Naive thymus-derived CD8-positive, alpha-beta T cell (primary cell): ENCODE data around the gene DPEP3. TPM values are rescaled to one million over a fixed set of nuclear protein-coding genes. Genes with fewer than 3 reads are reported as not detected.
"Not testable (repeated sequence)": the region's sequence is repeated elsewhere in the genome, so short reads cannot be mapped to it uniquely, and the experiment has no call there.

ENCODE experiments used
- ATAC-seq, 2 donors: fragments of 150-1000 bp; cut with Tn5 transposase in 1 of 2; sonication (Bioruptor Pico), chemical (Tn5 transposase) in 1 of 2; 1 replicate in 1 of 2; 2 replicates in 1 of 2; pipeline ENCODE4 v1.10.0; 2021; ENCODE audit warnings: mild to moderate bottlenecking in 2 of 2, moderate library complexity in 2 of 2
- POLR2A ChIA-PET: fragments of 350-600 bp; sonication (Branson Sonifier 250); formaldehyde crosslinking; loops from one replicate; lab custom pipeline; 2021; ENCODE audit warnings: antibody characterized with exemption; lab: Charles Lee
- DNase-seq, 10 donors: peaks; one replicate each; pipeline versions ENCODE4 v3.0.0 to v3.0.0-alpha.2; 2020 to 2022
- H3K27ac Mint-ChIP-seq, 10 donors: one replicate each; pipeline ENCODE4 v1.8.0; 2020 to 2022; ENCODE audit warnings: mild to moderate bottlenecking in 10 of 10, mixed read lengths in 10 of 10, moderate library complexity in 4 of 10, inconsistent platforms in 1 of 10
- H3K27me3 Mint-ChIP-seq, 5 donors: one replicate each; pipeline ENCODE4 v1.8.0; 2021 to 2022; ENCODE audit warnings: mixed read lengths in 5 of 5
- H3K36me3 Mint-ChIP-seq, 3 donors: one replicate each; pipeline ENCODE4 v1.8.0; 2020 to 2022; ENCODE audit warnings: mixed read lengths in 3 of 3, mild to moderate bottlenecking in 2 of 3, inconsistent platforms in 1 of 3
- H3K4me1 Mint-ChIP-seq, 4 donors: one replicate each; pipeline ENCODE4 v1.8.0; 2021 to 2022; ENCODE audit warnings: mixed read lengths in 4 of 4
- H3K4me3 Mint-ChIP-seq, 10 donors: one replicate each; pipeline ENCODE4 v1.8.0; 2020 to 2022; ENCODE audit warnings: mild to moderate bottlenecking in 10 of 10, mixed read lengths in 10 of 10, moderate library complexity in 6 of 10, inconsistent platforms in 1 of 10
- H3K9me3 Mint-ChIP-seq, 9 donors: one replicate each; pipeline ENCODE4 v1.8.0; 2020 to 2022; ENCODE audit warnings: mixed read lengths in 9 of 9, mild to moderate bottlenecking in 3 of 9, inconsistent platforms in 1 of 9, moderate library complexity in 1 of 9
- polyA plus RNA-seq, 3 donors: library from polyadenylated mRNA; unstranded; fragments of 300-500 nt; fragmentation: Illumina TruSeq; gene quantifications; one replicate each; pipeline ENCODE4 v1.2.3, GENCODE V29; 2021
- total RNA-seq, 8 experiments: library from RNA in 2 of 8; stranded (reverse) in 2 of 8; gene quantifications; one replicate each; pipeline ENCODE4 v1.2.3 and lab custom pipeline; 2021 to 2026

DPEP3 gene
- total and polyA plus RNA-seq, 5 experiments from 2014 or later = 0.50 to 3.1 (median 1.5) TPM

GRCh38 chr16:67976205-67976604, 4.1 kb downstream of the DPEP3 start:
- H3K27me3 Mint-ChIP-seq = no peaks in the 10 kb centered on the region
- DNase-seq (no peak), ATAC-seq (no peak)
- H3K9me3 Mint-ChIP-seq = no peaks in the 10 kb centered on the region
- no peaks in the 10 kb centered on the region for H3K36me3 Mint-ChIP-seq
- H3K4me3 Mint-ChIP-seq = peak overlapping the region in 1 of 10 donors; percentile 26
- peaks cover 0 to 7% (median 4%) of the 10 kb centered on the region in 4 donors for H3K4me1 Mint-ChIP-seq
- POLR2A ChIA-PET = no interaction called here
- H3K27ac Mint-ChIP-seq = no peak overlapping the region

- ATAC-seq = no peak
- Mint-ChIP-seq H3K4me1 (peaks cover 0 to 7% (median 4%) of the 10 kb centered on the region in 4 donors), H3K27me3 (no peaks in the 10 kb centered on the region), H3K36me3 (no peaks in the 10 kb centered on the region), H3K4me3 (no peak overlapping the region), H3K27ac (peak overlapping the region in 3 of 10 donors; percentile 3 to 40 (median 15)), H3K9me3 (no peaks in the 10 kb centered on the region)
- no peak for DNase-seq
- POLR2A ChIA-PET = interaction anchor here (0.6 to 0.9 kb wide), 2 partner anchors 46 to 210 kb away, joined by 3 to 4 read pairs; no protein-coding TSS in a partner anchor
Observed at GRCh38 chr16:67975321-67976105, 4.8 kb downstream of the DPEP3 start.

- DNase-seq, H3K27ac Mint-ChIP-seq, H3K9me3 Mint-ChIP-seq, ATAC-seq, H3K27me3 Mint-ChIP-seq, H3K36me3 Mint-ChIP-seq, H3K4me3 Mint-ChIP-seq: not testable (repeated sequence)
- POLR2A ChIA-PET = interaction anchor here (0.7 kb wide), 1 partner anchor 206 kb away, joined by 4 read pairs; no protein-coding TSS in a partner anchor
- peaks cover 11 to 25% (median 16%) of the 10 kb centered on the region in 4 donors for H3K4me1 Mint-ChIP-seq
Observed at GRCh38 chr16:67972285-67972684, 8.0 kb downstream of the DPEP3 start.

GRCh38 chr16:67971111-67971510, 9.2 kb downstream of the DPEP3 start:
- Mint-ChIP-seq H3K36me3 (no peaks in the 10 kb centered on the region), H3K4me1 (peaks cover 13 to 35% (median 26%) of the 10 kb centered on the region in 4 donors), H3K27me3 (no peaks in the 10 kb centered on the region), H3K27ac (peak overlapping the region in 3 of 10 donors; percentile 24 to 67 (median 31)), H3K4me3 (peak overlapping the region in 4 of 10 donors; percentile 38 to 75 (median 52)), H3K9me3 (no peaks in the 10 kb centered on the region)
- POLR2A ChIA-PET = interaction anchor here (1.5 to 3.2 kb wide), 3 partner anchors 11 to 35 kb away, joined by 3 to 34 read pairs (median 6); partner anchors contain the start of gene PSMB10
- DNase-seq (no peak), ATAC-seq (no peak)

- Mint-ChIP-seq H3K27me3 (no peaks in the 10 kb centered on the region), H3K4me3 (peak overlapping the region; percentile 87 to 98 (median 92)), H3K36me3 (no peaks in the 10 kb centered on the region), H3K27ac (peak overlapping the region; percentile 65 to 95 (median 89)), H3K9me3 (no peaks in the 10 kb centered on the region), H3K4me1 (peaks cover 13 to 38% (median 32%) of the 10 kb centered on the region in 4 donors)
- ATAC-seq = peak in 1 of 2 donors; percentile 39
- POLR2A ChIA-PET = interaction anchor here (0.6 to 3.2 kb wide), 13 partner anchors 9 to 704 kb away, joined by 3 to 34 read pairs (median 4); partner anchors contain the start of genes DDX28, DPEP2, DUS2 and PSMB10
- DNase-seq = peak in 2 of 10 donors; percentile 20 to 43
Observed at GRCh38 chr16:67969254-67970039, 10.9 kb downstream of the DPEP3 start.

GRCh38 chr16:67968400-67969253, 11.7 kb downstream of the DPEP3 start, which contains the start of gene SLC12A4:
TSS of gene SLC12A4 (minus strand) at chr16:67968637. CDS start at chr16:67968553, 84 bp downstream.
- POLR2A ChIA-PET = interaction anchor here (0.6 to 3.2 kb wide), 11 partner anchors 9 to 703 kb away, joined by 3 to 34 read pairs (median 4); partner anchors contain the start of genes DDX28, DPEP2, DUS2 and NFATC3
- DNase-seq (peak; percentile 78 to 92 (median 88)), ATAC-seq (peak; percentile 87 to 90)
- Mint-ChIP-seq H3K27ac (peak within 1 kb of the TSS; percentile 80 to 97 (median 92)), H3K4me1 (peaks cover 13 to 38% (median 32%) of the 10 kb centered on the region in 4 donors), H3K36me3 (no peaks in the 10 kb centered on the region), H3K27me3 (no peaks in the 10 kb centered on the region), H3K4me3 (peak within 1 kb of the TSS; percentile 87 to 99 (median 97)), H3K9me3 (no peaks in the 10 kb centered on the region)

- peak overlapping the region; percentile 87 to 99 (median 96) for H3K4me3 Mint-ChIP-seq
- peaks cover 13 to 35% (median 31%) of the 10 kb centered on the region in 4 donors for H3K4me1 Mint-ChIP-seq
- H3K27ac Mint-ChIP-seq = peak overlapping the region; percentile 80 to 97 (median 89)
- no peaks in the 10 kb centered on the region for H3K9me3 Mint-ChIP-seq
- peak in 1 of 2 donors; percentile 26 for ATAC-seq
- DNase-seq = peak in 5 of 10 donors; percentile 20 to 44 (median 28)
- POLR2A ChIA-PET = interaction anchor here (0.5 to 3.2 kb wide), 7 partner anchors 10 to 117 kb away, joined by 3 to 34 read pairs (median 5); partner anchors contain the start of genes DDX28, DPEP2, DUS2 and NFATC3
- no peaks in the 10 kb centered on the region for H3K27me3 Mint-ChIP-seq
- peaks cover 0 to 2% (median 0%) of the 10 kb centered on the region in 3 donors for H3K36me3 Mint-ChIP-seq
Observed at GRCh38 chr16:67967958-67968399, 12.3 kb downstream of the DPEP3 start.

GRCh38 chr16:67967183-67967957, 12.9 kb downstream of the DPEP3 start:
- ATAC-seq (peak; percentile 9 to 21), DNase-seq (peak in 6 of 10 donors; percentile 18 to 45 (median 38))
- Mint-ChIP-seq H3K4me3 (peak overlapping the region; percentile 87 to 99 (median 96)), H3K27me3 (no peaks in the 10 kb centered on the region), H3K36me3 (peaks cover 0 to 6% (median 0%) of the 10 kb centered on the region in 3 donors), H3K9me3 (no peaks in the 10 kb centered on the region), H3K4me1 (peaks cover 15 to 31% (median 29%) of the 10 kb centered on the region in 4 donors), H3K27ac (peak overlapping the region; percentile 80 to 97 (median 89))
- POLR2A ChIA-PET = interaction anchor here (0.5 to 3.2 kb wide), 5 partner anchors 31 to 55 kb away, joined by 3 to 34 read pairs (median 5); partner anchors contain the start of genes DDX28, DPEP2, DUS2 and PSMB10

GRCh38 chr16:67966549-67967182, 13.6 kb downstream of the DPEP3 start:
- H3K9me3 Mint-ChIP-seq = no peaks in the 10 kb centered on the region
- POLR2A ChIA-PET = interaction anchor here (0.6 to 2.7 kb wide), 5 partner anchors 18 to 38 kb away, joined by 3 to 10 read pairs (median 3); partner anchors contain the start of gene DPEP2
- no peak for ATAC-seq

More at GRCh38 chr16:67966549-67967182, 13.6 kb downstream of the DPEP3 start:
- Mint-ChIP-seq H3K27ac (peak overlapping the region in 7 of 10 donors; percentile 51 to 96 (median 91)), H3K4me1 (peaks cover 15 to 31% (median 29%) of the 10 kb centered on the region in 4 donors), H3K36me3 (peaks cover 0 to 6% (median 0%) of the 10 kb centered on the region in 3 donors), H3K27me3 (no peaks in the 10 kb centered on the region), H3K4me3 (peak overlapping the region; percentile 87 to 99 (median 96))
- no peak for DNase-seq
